GM12878 (cell line): ENCODE data around the gene TNFSF4. TPM values are rescaled to one million over a fixed set of nuclear protein-coding genes. Genes with fewer than 3 reads are reported as not detected.
A peak's percentile ranks its signal among the peaks of the same experiment; 100 is the strongest.

ENCODE experiments used
- ATAC-seq: fragments of 200-7000 bp; cut with Tn5 transposase; 3 replicates; pipeline ENCODE4 v1.9.1; 2020; ENCODE audit warnings: mild to moderate bottlenecking, moderate library complexity
- BruUV-seq: library from RNA; stranded (reverse); fragments of 400-500 nt; replicated peaks from 2 replicates; lab custom pipeline; 2021; lab: Mats Ljungman, UMichigan
- CTCF ChIA-PET: fragments of 300-600 bp; sonication (Branson Sonifier 250); formaldehyde crosslinking; extraction: SDS; loops from one replicate; lab custom pipeline; 2021; ENCODE audit warnings: inconsistent platforms; lab: Yijun Ruan, JAX
- POLR2A ChIA-PET: fragments of 350-600 bp; formaldehyde crosslinking; extraction: SDS; loops from one replicate; lab custom pipeline; 2021; ENCODE audit warnings: inconsistent platforms; lab: Charles Lee
- RAD21 ChIA-PET: fragments of 300-600 bp; sonication (Branson Sonifier 250); formaldehyde crosslinking; loops from one replicate; lab custom pipeline; 2023; ENCODE audit warnings: antibody characterized with exemption; ENCODE audit not compliant: unreplicated experiment; lab: Charles Lee
- SMC1A ChIA-PET: fragments of 300-600 bp; sonication (Branson Sonifier 250); formaldehyde crosslinking; loops from one replicate; lab custom pipeline; 2023; ENCODE audit not compliant: unreplicated experiment, uncharacterized antibody; lab: Charles Lee
- DNase-seq: peaks from one replicate; pipeline ENCODE4 v3.0.0-alpha.2; 2011; ENCODE audit warnings: low read depth, low spot score
- FAIRE-seq: peaks from 3 replicates; lab custom pipeline; 2011; peaks lifted over from hg19 to GRCh38; lab: Jason Lieb, UNC
- H2AFZ ChIP-seq: 2 replicates; pipeline ENCODE4 v1.6.0; 2011; ENCODE audit warnings: low read depth, low read length, control low read depth; ENCODE audit not compliant: control insufficient read depth
- H3K27ac ChIP-seq: 2 replicates; pipeline ENCODE4 v1.5.1; 2011; ENCODE audit warnings: control low read depth; ENCODE audit not compliant: control insufficient read depth, insufficient read depth
- H3K27me3 ChIP-seq, 2 experiments: replicated peaks in 1 of 2; 2 replicates each; pipeline versions ENCODE4 v1.6.0 to v1.6.1; 2011; ENCODE audit warnings: low read length in 1 of 2; ENCODE audit not compliant: control insufficient read depth in 2 of 2, insufficient read depth in 2 of 2
- H3K36me3 ChIP-seq, 2 experiments: 2 replicates each; pipeline ENCODE4 v1.5.1; 2011; ENCODE audit warnings: low read length in 1 of 2; ENCODE audit not compliant: control insufficient read depth in 2 of 2, insufficient read depth in 2 of 2
- H3K4me1 ChIP-seq: 2 replicates; pipeline ENCODE4 v1.6.1; 2011; ENCODE audit warnings: mild to moderate bottlenecking, low read length, moderate library complexity, mixed read lengths; ENCODE audit not compliant: control insufficient read depth, insufficient read depth
- H3K4me2 ChIP-seq: 2 replicates; pipeline ENCODE4 v1.6.0; 2011; ENCODE audit warnings: control low read depth; ENCODE audit not compliant: control insufficient read depth, insufficient read depth
- H3K4me3 ChIP-seq: fragments of 200-600 bp; sonication (generic); 2 replicates; pipeline ENCODE4 v1.5.1; 2016
- H3K79me2 ChIP-seq: 2 replicates; pipeline ENCODE4 v1.6.0; 2011; ENCODE audit warnings: low read length; ENCODE audit not compliant: control insufficient read depth, insufficient read depth
- H3K9ac ChIP-seq: 2 replicates; pipeline ENCODE4 v1.8.0; 2011; ENCODE audit warnings: low read length, control low read depth, mixed read lengths; ENCODE audit not compliant: control insufficient read depth, insufficient read depth
- H3K9me3 ChIP-seq: replicated peaks from 3 replicates; pipeline ENCODE4 v1.5.1; 2011; ENCODE audit warnings: mild to moderate bottlenecking, low read length; ENCODE audit not compliant: control insufficient read depth, insufficient read depth
- H4K20me1 ChIP-seq: 2 replicates; pipeline ENCODE4 v1.6.0; 2011; ENCODE audit not compliant: control insufficient read depth, insufficient read depth
- BCLAF1 ChIP-seq: fragments of 450-650 bp; IDR thresholded peaks from 2 replicates; pipeline ENCODE4 v1.6.1; 2017; ENCODE audit warnings: antibody characterized with exemption, mild to moderate bottlenecking, moderate library complexity
- CTCF ChIP-seq, 3 experiments: IDR thresholded peaks in 2 of 3; conservative IDR thresholded peaks in 1 of 3; 2 replicates each; pipeline ENCODE4 v1.5.1; 2011; ENCODE audit warnings: low read depth in 3 of 3, low read length in 3 of 3, mild to moderate bottlenecking in 3 of 3, control low read depth in 2 of 3, moderate library complexity in 2 of 3, inconsistent platforms in 1 of 3, mixed read lengths in 1 of 3; ENCODE audit not compliant: control insufficient read depth in 2 of 3, insufficient read depth in 1 of 3; ENCODE audit errors: extremely low read depth in 1 of 3
- E2F8 ChIP-seq: fragments of 450-650 bp; IDR thresholded peaks from 2 replicates; pipeline ENCODE4 v1.6.1; 2018; ENCODE audit warnings: mild to moderate bottlenecking, low read depth, moderate library complexity; ENCODE audit not compliant: partially characterized antibody
- EGR1 ChIP-seq, 2 experiments: IDR thresholded peaks; 1 replicate in 1 of 2; 2 replicates in 1 of 2; pipeline ENCODE4 v1.6.1; 2011 to 2012; ENCODE audit warnings: low read depth in 2 of 2, low read length in 2 of 2, borderline replicate concordance in 1 of 2, mild to moderate bottlenecking in 1 of 2, moderate library complexity in 1 of 2
- GATAD2B ChIP-seq: fragments of 450-650 bp; conservative IDR thresholded peaks from 2 replicates; pipeline ENCODE4 v1.6.1; 2017; ENCODE audit warnings: low read depth, mild to moderate bottlenecking, moderate library complexity
- MTA3 ChIP-seq: IDR thresholded peaks from 2 replicates; pipeline ENCODE4 v1.6.1; 2012; ENCODE audit warnings: low read length, inconsistent platforms, borderline replicate concordance
- PBX3 ChIP-seq: IDR thresholded peaks from 2 replicates; pipeline ENCODE4 v1.6.1; 2011; ENCODE audit warnings: mild to moderate bottlenecking, low read depth, low read length, moderate library complexity; ENCODE audit not compliant: insufficient replicate concordance
- RAD21 ChIP-seq: IDR thresholded peaks from 2 replicates; pipeline ENCODE4 v1.6.1; 2011; ENCODE audit warnings: mild to moderate bottlenecking, low read depth, low read length, moderate library complexity; ENCODE audit not compliant: insufficient read depth
- WGBS: methylation state at CpG from one replicate; pipeline ENCODE4 v1.1.6; 2016; ENCODE audit warnings: low lambda C conversion rate; ENCODE audit not compliant: insufficient replicate concordance, insufficient coverage; ENCODE audit errors: missing lambda C conversion rate; 5-methylcytosine and 5-hydroxymethylcytosine counted together
- in situ Hi-C: fragments of 300-500 bp; cut with MboI; formaldehyde crosslinking; loops from 9 replicates; pipeline ENCODE4 v1.14.3; 2018; ENCODE audit warnings: mixed read lengths
- intact Hi-C: fragments of 100-400 bp; cut with micrococcal nuclease; formaldehyde crosslinking; loops from one replicate; pipeline ENCODE4 v1.14.2; 2022; ENCODE audit not compliant: unreplicated experiment
- polyA plus RNA-seq, 11 experiments: library from polyadenylated mRNA; depleted of rRNA in 4 of 11; unstranded in 6 of 11; stranded (reverse) in 5 of 11; fragments of >200 nt; fragmentation: Nextera tagmentation in 4 of 11; fragmentation: Illumina TruSeq in 1 of 11; extraction: Ambion mirVana in 4 of 11; extraction: Trizol in 1 of 11; gene quantifications; 1 replicate in 1 of 11; 2 replicates in 10 of 11; pipeline versions ENCODE4 v1.2.1 to v1.2.3, GENCODE V29; 2011 to 2016; ENCODE audit warnings: inconsistent platforms in 2 of 11, missing spikeins in 2 of 11, low read depth in 1 of 11
- total RNA-seq, 4 experiments: library from RNA; depleted of rRNA in 3 of 4; stranded (reverse); fragments of >200 nt in 3 of 4; fragmentation: Illumina TruSeq in 1 of 4; extraction: Trizol in 1 of 4; gene quantifications; 2 replicates each; pipeline versions ENCODE4 v1.2.1 to v1.2.3, GENCODE V29; 2013 to 2021

The TNFSF4 gene
- total and polyA plus RNA-seq, 10 of the 15 experiments (the other 5 are each of a cell fraction or from before 2014, with no cell fraction given), result 8.1 to 31.0 (median 12.9) TPM

GRCh38 chr1:173187671-173188237, 19.4 kb downstream of the TNFSF4 start:
- in situ Hi-C loops (no loop called here), intact Hi-C loops (no loop called here)
- H3K4me1 ChIP-seq, result no peaks in the 10 kb centered on the region
- CTCF ChIA-PET, result interaction anchor here (0.6 to 0.7 kb wide), 2 partner anchors 15 to 30 kb away, joined by 3 read pairs; no protein-coding TSS in a partner anchor
- POLR2A ChIA-PET, result no interaction called here
- no peaks in the 10 kb centered on the region for H3K27me3 ChIP-seq
- TF ChIP-seq RAD21 (peak; percentile 29; the same call in 1 of the 2 replicates), E2F8 (no peak), CTCF (IDR thresholded peaks at IDR 0.05 in 2 of 3, conservative IDR thresholded peaks at IDR 0.05 in 1 of 3; ENCODE audit: control insufficient read depth in 2 of 3, extremely low read depth in 1 of 3, insufficient read depth in 1 of 3, low read depth in 3 of 3, low read length in 3 of 3) (peak in 1 of 3 experiments; percentile 13; a peak in 2 of 6 replicates), BCLAF1 (no peak), GATAD2B (no peak), EGR1 (IDR thresholded peaks at IDR 0.05; ENCODE audit: borderline replicate concordance in 1 of 2, low read depth in 2 of 2, low read length in 2 of 2) (no peak), MTA3 (no peak), PBX3 (no peak)
- WGBS, result 23% methylated on average over 3 of the region's 3 CpGs
- DNase-seq (no peak), FAIRE-seq (peak; percentile 13), ATAC-seq (no peak)
- no peak overlapping the region for H2AFZ ChIP-seq
- RAD21 ChIA-PET, result no interaction called here
- no peaks in the 10 kb centered on the region; a peak in 1 of 4 replicates for H3K36me3 ChIP-seq
- H3K4me2 ChIP-seq, result no peak overlapping the region
- H3K27ac ChIP-seq, result no peak overlapping the region
- BruUV-seq, result no TSS peak
- no peaks in the 10 kb centered on the region for H3K79me2 ChIP-seq
- SMC1A ChIA-PET, result no interaction called here
- H3K4me3 ChIP-seq, result no peak overlapping the region
- no peak overlapping the region for H3K9ac ChIP-seq
- no peaks in the 10 kb centered on the region; the same call in 2 of the 3 replicates for H3K9me3 ChIP-seq
- no peaks in the 10 kb centered on the region for H4K20me1 ChIP-seq
